ENCODE measurements around the gene C1orf52. TPM values are rescaled to one million over a fixed set of nuclear protein-coding genes. Genes with fewer than 3 reads are reported as not detected.
A peak's percentile ranks its signal among the peaks of the same experiment; 100 is the strongest.

The C1orf52 gene
- total and polyA plus RNA-seq, 9 of the 15 experiments (the other 6 are each of a cell fraction or from before 2014, with no cell fraction given) = 17.0 to 38.5 (median 33.0) TPM

- peak; percentile 83 to 85 for TF ChIP-seq NCOA2 (IDR thresholded peaks at IDR 0.05; ENCODE audit: partially characterized antibody in 2 of 2)
- no peak for TF ChIP-seq MAX (CRISPR knock-in tag; IDR thresholded peaks at IDR 0.05)
- TF ChIP-seq CHD7 (IDR thresholded peaks at IDR 0.05; ENCODE audit: low read depth, low read length) = no peak
- no peak for TF ChIP-seq PHTF2 (CRISPR knock-in tag; IDR thresholded peaks at IDR 0.05)
- no peak for TF ChIP-seq RHOXF2B (CRISPR knock-in tag; conservative IDR thresholded peaks at IDR 0.05)
- TF ChIP-seq CHD2 (IDR thresholded peaks at IDR 0.05; ENCODE audit: low read depth, low read length) = no peak
- no peak for TF ChIP-seq PHF8 (IDR thresholded peaks at IDR 0.05; ENCODE audit: borderline replicate concordance, low read length)
- peak; percentile 84; the same call in 1 of the 2 replicates for TF ChIP-seq ARID3A (IDR thresholded peaks at IDR 0.05; ENCODE audit: borderline replicate concordance, low read depth, low read length)
- no peak for TF ChIP-seq HIVEP1 (CRISPR knock-in tag; IDR thresholded peaks at IDR 0.05)
- no peak for TF ChIP-seq ZNF3 (CRISPR knock-in tag; IDR thresholded peaks at IDR 0.05)
- TF ChIP-seq SIX5 (IDR thresholded peaks at IDR 0.05; ENCODE audit: borderline replicate concordance in 1 of 2, insufficient read depth in 1 of 2, low read depth in 1 of 2, low read length in 2 of 2) = no peak
- no peak for TF ChIP-seq ZNF143 (CRISPR knock-in tag; IDR thresholded peaks at IDR 0.05)
- no peak for TF ChIP-seq PPARD (CRISPR knock-in tag; IDR thresholded peaks at IDR 0.05)
- no peak for TF ChIP-seq NFYB (IDR thresholded peaks at IDR 0.05; ENCODE audit: extremely low read depth, insufficient read length)
These were observed 34.5 kb downstream of the C1orf52 start (continued) for GRCh38 chr1:85224734-85225623.
